IPS-18c (cell line): ENCODE results near the gene CES1.
"Not testable (repeated sequence)": the region's sequence is repeated elsewhere in the genome, so short reads cannot be mapped to it uniquely, and the experiment has no call there.

Experiments
- H3K4me3 ChIP-seq: 2 replicates; pipeline ENCODE4 v1.7.0; 2013; ENCODE audit warnings: low read depth, mild to moderate bottlenecking, low read length, moderate library complexity; ENCODE audit not compliant: insufficient read depth
- H3K9me3 ChIP-seq: one replicate; pipeline ENCODE4 v1.6.1; 2013; ENCODE audit warnings: mild to moderate bottlenecking, low read length, moderate library complexity; ENCODE audit not compliant: control insufficient read depth, insufficient read depth

The CES1 gene

GRCh38 chr16:55832773-55833691 is at the start of gene CES1:
Gene CES1 (minus strand): TSS chr16:55833096. CDS start chr16:55833055, 41 bp downstream.
- Histone ChIP-seq H3K4me3 (no peak within 1 kb of the TSS), H3K9me3 (no peaks in the 10 kb centered on the region)

GRCh38 chr16:55876854-55877253 is 44.0 kb upstream of the CES1 start:
- no peak overlapping the region for H3K4me3 ChIP-seq

DNA sequence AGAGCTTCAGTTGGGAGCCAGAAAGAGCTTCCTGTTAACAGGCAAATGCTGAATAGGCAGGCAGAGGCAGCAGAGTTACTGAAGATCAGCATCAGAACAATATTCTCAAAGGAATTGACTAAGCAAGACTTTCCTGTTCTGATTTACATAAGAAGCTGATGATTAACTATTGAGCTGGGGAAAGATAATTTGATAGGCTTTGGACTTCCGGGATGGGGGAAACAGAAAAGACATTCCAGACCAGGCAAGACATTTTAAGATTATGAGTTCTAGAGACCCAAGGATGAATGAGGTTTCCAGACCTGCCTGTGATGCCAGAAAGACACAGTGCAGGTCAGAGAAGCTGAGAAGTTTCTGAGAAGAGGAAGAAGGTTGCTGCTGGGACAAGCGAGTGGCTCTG is 42.4 kb upstream of the CES1 start, which contains the start of gene CES5A:
Gene CES5A, minus strand, starts transcription at position 101 of the 400 bp plus-strand sequence. CDS start 152 bp downstream, outside the sequence.
- no peak within 1 kb of the TSS for H3K4me3 ChIP-seq
- peaks cover 4% of the 10 kb centered on the region for H3K9me3 ChIP-seq

More at GRCh38 chr16:55876854-55877253, 44.0 kb upstream of the CES1 start:
- H3K9me3 ChIP-seq = peaks cover 4% of the 10 kb centered on the region

GRCh38 chr16:55873122-55873521 is 40.2 kb upstream of the CES1 start:
- peaks cover 4% of the 10 kb centered on the region for H3K9me3 ChIP-seq
- H3K4me3 ChIP-seq = no peak overlapping the region

DNA sequence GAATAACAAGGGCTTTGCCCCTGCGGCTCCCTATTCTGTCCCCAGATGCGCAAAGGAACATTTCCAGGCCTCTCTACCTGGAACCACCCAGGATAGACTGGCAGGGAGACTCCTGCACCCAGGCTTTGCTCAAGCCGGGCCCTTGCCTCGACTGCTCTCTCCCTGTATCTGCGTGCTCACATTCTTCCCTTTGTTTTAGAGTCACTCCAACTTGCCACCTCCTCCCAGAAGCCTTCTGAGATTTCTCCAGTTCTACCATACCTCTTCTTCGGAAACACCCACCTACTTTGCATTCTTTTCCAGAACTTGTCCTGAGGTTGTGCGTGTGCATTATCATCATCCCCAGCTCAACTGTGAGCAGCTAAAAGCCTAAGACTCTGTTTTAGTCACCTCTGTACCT is 39.2 kb upstream of the CES1 start:
- Histone ChIP-seq H3K4me3 (no peak overlapping the region), H3K9me3 (peaks cover 2% of the 10 kb centered on the region)

GRCh38 chr16:55871411-55872038 is 38.6 kb upstream of the CES1 start:
- H3K4me3 ChIP-seq = no peak overlapping the region
- peaks cover 2% of the 10 kb centered on the region for H3K9me3 ChIP-seq

GRCh38 chr16:55868980-55869379 is 36.1 kb upstream of the CES1 start:
- H3K4me3 ChIP-seq = no peak overlapping the region
- peaks cover 2% of the 10 kb centered on the region for H3K9me3 ChIP-seq

DNA sequence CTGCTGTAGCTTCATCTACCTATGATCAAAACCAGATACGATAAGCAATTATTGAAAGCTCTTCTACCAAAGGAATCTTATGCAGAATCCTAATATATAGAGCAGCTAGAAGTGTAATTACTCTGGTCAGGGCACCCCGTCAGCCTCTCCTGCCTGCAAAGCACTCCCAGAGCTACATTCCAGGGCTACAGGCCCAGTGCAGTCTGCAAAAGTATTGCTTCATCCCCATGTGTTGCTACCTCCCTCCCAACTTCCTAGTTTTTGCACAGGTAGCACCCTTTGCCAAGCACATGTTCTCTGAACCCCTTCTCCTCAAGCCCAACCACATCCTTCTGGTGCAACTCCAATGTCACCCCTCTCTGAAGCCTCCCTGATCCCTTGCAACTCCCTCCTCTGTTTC is 35.2 kb upstream of the CES1 start:
- Histone ChIP-seq H3K9me3 (peaks cover 2% of the 10 kb centered on the region), H3K4me3 (no peak overlapping the region)

- H3K9me3 ChIP-seq = no peaks in the 10 kb centered on the region
- no peak overlapping the region for H3K4me3 ChIP-seq
These were observed 28.4 kb upstream of the CES1 start for GRCh38 chr16:55861288-55861687.

DNA sequence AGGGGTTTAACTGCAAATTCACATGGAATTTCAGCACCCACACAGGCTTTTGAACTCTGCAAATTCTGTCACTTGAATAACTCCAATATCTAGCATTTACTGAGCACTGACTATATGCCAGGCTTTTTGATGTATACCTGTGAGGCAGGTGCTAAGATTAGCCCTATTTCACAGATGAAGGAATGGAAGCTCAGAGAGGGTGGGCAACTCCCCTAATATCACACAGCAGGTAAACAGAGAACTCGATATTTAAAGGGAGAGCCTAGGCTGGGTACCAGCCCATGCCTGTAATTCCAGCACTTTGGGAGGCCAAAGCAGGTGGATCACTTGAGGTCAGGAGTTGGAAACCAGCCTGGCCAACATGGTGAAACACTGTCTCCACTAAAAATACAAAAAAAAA is 24.8 kb upstream of the CES1 start:
- not testable (repeated sequence) for H3K4me3 ChIP-seq, H3K9me3 ChIP-seq

DNA sequence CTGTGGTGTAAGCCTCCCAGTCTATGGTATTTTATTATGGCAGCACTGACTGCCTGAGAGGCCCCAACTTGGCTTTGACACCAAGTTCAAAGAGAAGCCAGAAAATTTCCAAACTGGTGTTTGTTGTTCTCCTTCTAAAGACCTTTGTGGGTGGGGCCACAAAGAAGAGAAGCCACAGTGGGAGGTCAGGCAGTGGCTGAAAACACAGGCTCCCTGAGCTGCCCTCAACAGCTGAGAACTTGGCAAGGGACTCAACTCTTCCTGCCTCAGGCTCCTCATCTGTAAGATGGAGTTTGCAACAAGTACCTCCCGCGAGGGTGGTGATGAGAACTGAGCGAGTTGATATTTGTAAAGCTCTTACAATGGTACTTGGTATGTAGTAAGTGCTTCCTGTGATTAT is 24.1 kb upstream of the CES1 start:
- H3K9me3 ChIP-seq = no peaks in the 10 kb centered on the region
- no peak overlapping the region for H3K4me3 ChIP-seq

DNA sequence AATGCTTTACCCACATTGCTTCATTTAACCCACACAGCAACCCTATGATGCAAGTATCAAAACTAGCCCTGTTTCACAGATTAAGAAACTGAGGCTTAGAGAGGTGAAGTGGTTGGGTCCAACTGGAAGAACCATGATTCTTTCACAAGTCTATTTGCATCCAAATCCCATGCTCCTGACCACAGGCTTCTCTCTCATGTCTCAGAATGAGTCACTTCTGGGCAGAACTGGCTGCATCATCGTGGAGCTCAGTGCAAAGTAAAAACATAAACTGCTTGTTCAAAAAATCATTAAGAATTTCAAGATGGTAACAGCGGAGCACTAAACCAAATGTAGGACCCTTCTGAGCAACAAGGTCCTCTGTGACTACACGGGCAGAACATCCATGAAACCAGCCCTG is 20.2 kb upstream of the CES1 start:
- Histone ChIP-seq H3K4me3 (no peak overlapping the region), H3K9me3 (no peaks in the 10 kb centered on the region)

DNA sequence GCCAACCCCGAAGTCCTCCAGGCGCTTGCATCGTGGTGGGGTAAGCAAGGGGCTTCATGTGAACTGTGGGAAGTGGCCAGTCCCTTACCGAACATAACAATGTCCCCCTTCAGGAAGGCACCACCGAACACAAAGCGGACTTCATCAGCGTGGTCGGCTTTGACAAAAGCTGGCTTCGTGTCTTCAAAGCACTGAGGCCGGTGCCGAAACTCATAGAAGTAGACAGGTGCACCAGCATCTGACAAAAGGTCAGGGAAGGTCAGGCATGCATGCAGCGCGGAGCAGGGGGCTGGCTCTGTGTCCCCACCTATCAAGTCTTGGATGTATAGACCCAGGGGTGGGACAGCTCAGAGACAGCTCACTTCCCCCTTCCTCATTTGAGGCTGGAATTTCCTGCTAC is 16.6 kb upstream of the CES1 start:
- H3K9me3 ChIP-seq = no peaks in the 10 kb centered on the region
- no peak overlapping the region for H3K4me3 ChIP-seq

DNA sequence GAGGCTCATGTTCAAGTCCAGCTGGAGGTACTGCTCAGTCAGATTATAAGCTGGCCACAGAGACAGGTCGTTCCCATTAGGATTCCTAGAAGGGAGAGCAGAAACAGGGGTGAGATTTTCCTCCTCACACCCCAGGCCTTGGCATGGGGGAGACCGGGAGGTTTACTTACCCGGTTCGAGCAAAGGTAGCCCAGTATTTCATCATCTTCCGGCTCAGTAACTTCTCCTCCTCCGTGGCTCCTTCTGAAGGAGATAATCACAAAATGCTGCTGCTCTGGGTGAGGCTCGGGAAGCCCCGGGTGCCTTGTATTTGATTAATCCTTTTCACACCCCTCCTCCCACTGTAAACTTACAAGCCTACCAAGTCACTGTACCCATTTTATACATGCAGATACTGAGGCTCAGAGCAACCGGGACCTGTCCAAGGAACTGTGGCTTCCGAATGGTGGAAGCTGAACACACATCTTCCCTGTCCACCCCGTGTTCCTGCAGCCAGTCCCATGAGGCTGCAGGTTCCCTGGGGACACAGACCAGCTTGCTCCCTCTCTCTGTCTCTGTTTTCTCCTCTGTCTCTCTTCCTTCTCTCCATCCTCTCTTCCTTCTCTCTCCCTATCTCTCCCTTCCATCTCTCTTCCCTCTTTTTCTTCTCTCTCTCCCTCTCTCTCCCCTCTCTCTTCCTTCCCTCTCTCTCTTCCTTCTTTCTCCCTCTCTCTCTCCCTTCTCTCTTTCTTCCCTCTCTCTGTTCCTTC is 13.9 kb upstream of the CES1 start:
- H3K4me3 ChIP-seq = no peak overlapping the region
- no peaks in the 10 kb centered on the region for H3K9me3 ChIP-seq

GRCh38 chr16:55843105-55843395 is 10.2 kb upstream of the CES1 start:
- H3K9me3 ChIP-seq = no peaks in the 10 kb centered on the region
- H3K4me3 ChIP-seq = no peak overlapping the region

GRCh38 chr16:55842369-55843104 is 9.6 kb upstream of the CES1 start:
- Histone ChIP-seq H3K4me3 (no peak overlapping the region), H3K9me3 (no peaks in the 10 kb centered on the region)

DNA sequence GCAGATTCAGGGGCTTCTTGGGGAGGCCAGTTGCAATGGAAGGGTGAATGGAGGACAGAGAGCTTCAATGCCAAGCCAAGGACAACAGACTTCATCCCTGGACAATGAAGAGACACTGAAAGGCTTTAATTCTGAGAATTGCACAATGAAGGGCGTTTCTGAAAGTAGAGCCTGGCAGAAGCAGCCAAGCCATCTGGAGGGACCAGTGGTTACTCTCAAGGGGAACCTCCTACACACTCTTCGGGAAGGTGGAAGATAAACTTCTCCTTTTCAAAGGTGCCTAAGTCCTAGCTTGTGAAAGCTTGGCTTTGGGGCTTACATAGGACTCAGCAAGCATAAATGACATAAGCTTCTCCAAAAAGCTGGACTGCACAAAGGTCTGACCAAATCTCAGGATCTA is 6.2 kb upstream of the CES1 start:
- Histone ChIP-seq H3K9me3 (no peaks in the 10 kb centered on the region), H3K4me3 (no peak overlapping the region)
